Endothelial cell of umbilical vein (primary cell): Measurements from ENCODE around the gene ELOVL5. TPM values are rescaled to one million over a fixed set of nuclear protein-coding genes. Genes with fewer than 3 reads are reported as not detected.
A peak's percentile ranks its signal among the peaks of the same experiment; 100 is the strongest.

ENCODE experiments used
- BruUV-seq: library from RNA; stranded (reverse); fragments of 400-500 nt; replicated peaks from 2 replicates; lab custom pipeline; 2021; lab: Mats Ljungman, UMichigan
- CTCF ChIA-PET: fragments of 300-600, 350-600 bp; sonication (Branson Sonifier 250); formaldehyde crosslinking; loops from one replicate; lab custom pipeline; 2021; ENCODE audit warnings: antibody characterized with exemption, inconsistent platforms; lab: Charles Lee
- POLR2A ChIA-PET: fragments of 300-600, 350-600 bp; sonication (Branson Sonifier 250); formaldehyde crosslinking; loops from one replicate; lab custom pipeline; 2021; ENCODE audit warnings: antibody characterized with exemption, inconsistent platforms; lab: Charles Lee
- DNase-seq: peaks from one replicate; pipeline ENCODE4 v3.0.0-alpha.2; 2011; ENCODE audit warnings: low read depth, low spot score
- FAIRE-seq: peaks from 2 replicates; lab custom pipeline; 2011; peaks lifted over from hg19 to GRCh38; lab: Jason Lieb, UNC
- H2AFZ ChIP-seq: 2 replicates; pipeline ENCODE4 v1.6.0; 2012; ENCODE audit warnings: low read depth, low read length, control low read depth, inconsistent platforms
- H3K27ac ChIP-seq: 2 replicates; pipeline ENCODE4 v1.5.1; 2011; ENCODE audit warnings: low read depth, mild to moderate bottlenecking, control low read depth, low read length, moderate library complexity; ENCODE audit not compliant: insufficient read depth
- H3K27me3 ChIP-seq, 2 experiments: 2 replicates each; pipeline versions ENCODE4 v1.6.0 to v1.6.1; 2011; ENCODE audit warnings: low read length in 2 of 2, mixed read lengths in 1 of 2; ENCODE audit not compliant: control insufficient read depth in 2 of 2, insufficient read depth in 2 of 2
- H3K36me3 ChIP-seq, 2 experiments: 2 replicates in 1 of 2; 3 replicates in 1 of 2; pipeline ENCODE4 v1.5.1; 2011; ENCODE audit warnings: low read length in 2 of 2, mild to moderate bottlenecking in 1 of 2, moderate library complexity in 1 of 2; ENCODE audit not compliant: control insufficient read depth in 2 of 2, insufficient read depth in 2 of 2; ENCODE audit errors: extremely low read depth in 1 of 2
- H3K4me1 ChIP-seq: 3 replicates; pipeline ENCODE4 v1.5.1; 2011; ENCODE audit warnings: mild to moderate bottlenecking, low read length; ENCODE audit not compliant: control insufficient read depth, insufficient read depth; ENCODE audit errors: extremely low read depth
- H3K4me2 ChIP-seq: 2 replicates; pipeline ENCODE4 v1.6.1; 2011; ENCODE audit warnings: low read length, control low read depth, mixed read lengths; ENCODE audit not compliant: insufficient read depth
- H3K4me3 ChIP-seq, 3 experiments: fragments of 200-600 bp in 1 of 3; sonication (generic), shearing (Covaris generic) in 1 of 3; replicated peaks in 1 of 3; 2 replicates each; pipeline ENCODE4 v1.5.1; 2011 to 2016; ENCODE audit warnings: control low read depth in 3 of 3, low read length in 3 of 3, mild to moderate bottlenecking in 2 of 3, inconsistent platforms in 1 of 3, low read depth in 1 of 3, moderate library complexity in 1 of 3; ENCODE audit not compliant: insufficient read depth in 1 of 3
- H3K79me2 ChIP-seq: 2 replicates; pipeline ENCODE4 v1.6.0; 2012; ENCODE audit warnings: low read length, inconsistent platforms; ENCODE audit not compliant: control insufficient read depth, insufficient read depth
- H3K9ac ChIP-seq: replicated peaks from 2 replicates; pipeline ENCODE3; 2011; ENCODE audit warnings: low read length, control low read depth; ENCODE audit not compliant: insufficient read depth; ENCODE audit errors: extremely low read depth
- H3K9me1 ChIP-seq: replicated peaks from 3 replicates; pipeline ENCODE4 v1.6.0; 2011; ENCODE audit warnings: mild to moderate bottlenecking, low read length; ENCODE audit not compliant: control insufficient read depth, insufficient read depth; ENCODE audit errors: extremely low read depth
- H3K9me3 ChIP-seq: replicated peaks from 2 replicates; pipeline ENCODE4 v1.5.1; 2012; ENCODE audit warnings: low read length, inconsistent platforms; ENCODE audit not compliant: control insufficient read depth, insufficient read depth
- H4K20me1 ChIP-seq: replicated peaks from 2 replicates; pipeline ENCODE3; 2011; ENCODE audit warnings: mild to moderate bottlenecking, low read length; ENCODE audit not compliant: control insufficient read depth, insufficient read depth; ENCODE audit errors: extremely low read depth
- EZH2 ChIP-seq: IDR thresholded peaks from 2 replicates; pipeline ENCODE4 v1.6.1; 2012; ENCODE audit warnings: borderline replicate concordance, low read depth, mild to moderate bottlenecking, moderate library complexity, low read length, inconsistent platforms; ENCODE audit not compliant: severe bottlenecking
- FOS ChIP-seq: IDR thresholded peaks from 2 replicates; pipeline ENCODE4 v1.6.1; 2011; ENCODE audit warnings: mild to moderate bottlenecking, low read length, moderate library complexity, borderline replicate concordance; ENCODE audit not compliant: insufficient read depth
- GATA2 ChIP-seq: IDR thresholded peaks from 2 replicates; pipeline ENCODE4 v1.7.0; 2011; ENCODE audit warnings: low read depth, mild to moderate bottlenecking, moderate library complexity, mixed read lengths, low read length; ENCODE audit not compliant: insufficient read length, insufficient read depth
- JUN ChIP-seq: IDR thresholded peaks from 2 replicates; pipeline ENCODE4 v1.6.1; 2011; ENCODE audit warnings: borderline replicate concordance, low read depth; ENCODE audit not compliant: insufficient read length, insufficient read depth
- MAX ChIP-seq: IDR thresholded peaks from 2 replicates; pipeline ENCODE4 v1.6.1; 2011; ENCODE audit not compliant: insufficient read depth, insufficient read length
- MYC ChIP-seq: IDR thresholded peaks from one replicate; pipeline ENCODE4 v1.6.1; 2011; ENCODE audit warnings: mild to moderate bottlenecking, low read depth, low read length
- POLR2A ChIP-seq: IDR thresholded peaks from 2 replicates; pipeline ENCODE4 v1.6.1; 2012; ENCODE audit warnings: low read depth, mild to moderate bottlenecking, control low read depth, low read length
- POLR2AphosphoS5 ChIP-seq: IDR thresholded peaks from 2 replicates; pipeline ENCODE4 v1.6.1; 2012; ENCODE audit warnings: low read depth, mild to moderate bottlenecking, control low read depth, low read length, moderate library complexity; ENCODE audit not compliant: insufficient read depth
- dilution Hi-C: fragments of 300-500 bp; cut with MboI; formaldehyde crosslinking; loops from one replicate; pipeline ENCODE4 v1.15.0; 2019; ENCODE audit warnings: low sequenced_read_pairs; ENCODE audit not compliant: extremely low pct_ligation_motif_present
- intact Hi-C: fragments of 100-400 bp; cut with micrococcal nuclease; formaldehyde crosslinking; loops from one replicate; pipeline ENCODE4 v1.10.0; 2022
- polyA plus RNA-seq, 4 experiments: library from polyadenylated mRNA; depleted of rRNA in 3 of 4; stranded (reverse) in 3 of 4; unstranded in 1 of 4; fragments of >200 nt; gene quantifications; 2 replicates each; pipeline versions ENCODE4 v1.2.1 to v1.2.3, GENCODE V29; 2011 to 2012; ENCODE audit warnings: missing spikeins in 1 of 4
- total RNA-seq: library from RNA; stranded (reverse); gene quantifications from 2 replicates; pipeline ENCODE4 v1.2.3, GENCODE V29; 2021
- TF ChIP-seq, protein P1 (sequence below), 2 donors: IDR thresholded peaks; 1 replicate in 1 of 2; 2 replicates in 1 of 2; pipeline ENCODE4 v1.5.1; 2011; ENCODE audit warnings: low read length in 2 of 2, mild to moderate bottlenecking in 2 of 2, moderate library complexity in 2 of 2, control low read depth in 1 of 2, inconsistent platforms in 1 of 2, low read depth in 1 of 2; ENCODE audit not compliant: insufficient read depth in 1 of 2; ENCODE audit errors: extremely low read depth in 1 of 2

ELOVL5 gene
- total and polyA plus RNA-seq, 2 donors (not counting 3 experiments of a cell fraction or from before 2014, with no cell fraction given) = 85.9 to 140 TPM

DNA sequence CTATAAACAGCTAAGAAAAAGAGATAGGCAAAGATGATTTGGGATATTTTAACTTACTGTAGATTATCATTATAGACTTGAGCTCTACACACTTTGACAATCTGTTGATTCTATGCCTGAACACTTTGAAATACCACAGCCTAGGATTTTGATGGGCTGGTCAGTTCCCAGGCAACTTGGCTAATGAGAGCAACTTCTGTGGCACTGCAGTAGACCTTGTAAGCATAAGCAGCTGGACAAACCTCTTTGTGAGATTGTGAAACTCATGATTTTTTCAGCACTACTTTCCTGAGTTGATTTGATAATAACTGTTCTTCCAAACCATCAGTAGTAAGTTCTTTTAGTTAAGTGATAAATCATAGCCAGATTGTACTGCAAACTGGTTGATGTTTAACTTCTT is 27.1 kb upstream of the ELOVL5 start:
- no peak for DNase-seq
- POLR2A ChIA-PET = no interaction called here

More for the DNA sequence above, 27.1 kb upstream of the ELOVL5 start:
- intact Hi-C loops (no loop called here), dilution Hi-C loops (no loop called here)
- Histone ChIP-seq H3K4me2 (no peak overlapping the region), H3K4me1 (no peaks in the 10 kb centered on the region), H3K9ac (no peak overlapping the region), H3K79me2 (no peaks in the 10 kb centered on the region), H3K27me3 (peaks cover 14 to 37% of the 10 kb centered on the region in 2 experiments), H3K4me3 (no peak overlapping the region), H2AFZ (no peak overlapping the region), H3K9me3 (no peaks in the 10 kb centered on the region), H3K36me3 (no peaks in the 10 kb centered on the region), H4K20me1 (no peaks in the 10 kb centered on the region), H3K27ac (no peak overlapping the region), H3K9me1 (no peaks in the 10 kb centered on the region)
- TF ChIP-seq MAX = no peak
- no peak for TF ChIP-seq POLR2AphosphoS5
- TF ChIP-seq EZH2 = no peak
- TF ChIP-seq GATA2 = no peak
- no peak for TF ChIP-seq POLR2A
- TF ChIP-seq FOS = no peak
- no peak for TF ChIP-seq JUN
- TF ChIP-seq MYC = no peak
- TF ChIP-seq, protein P1, sequence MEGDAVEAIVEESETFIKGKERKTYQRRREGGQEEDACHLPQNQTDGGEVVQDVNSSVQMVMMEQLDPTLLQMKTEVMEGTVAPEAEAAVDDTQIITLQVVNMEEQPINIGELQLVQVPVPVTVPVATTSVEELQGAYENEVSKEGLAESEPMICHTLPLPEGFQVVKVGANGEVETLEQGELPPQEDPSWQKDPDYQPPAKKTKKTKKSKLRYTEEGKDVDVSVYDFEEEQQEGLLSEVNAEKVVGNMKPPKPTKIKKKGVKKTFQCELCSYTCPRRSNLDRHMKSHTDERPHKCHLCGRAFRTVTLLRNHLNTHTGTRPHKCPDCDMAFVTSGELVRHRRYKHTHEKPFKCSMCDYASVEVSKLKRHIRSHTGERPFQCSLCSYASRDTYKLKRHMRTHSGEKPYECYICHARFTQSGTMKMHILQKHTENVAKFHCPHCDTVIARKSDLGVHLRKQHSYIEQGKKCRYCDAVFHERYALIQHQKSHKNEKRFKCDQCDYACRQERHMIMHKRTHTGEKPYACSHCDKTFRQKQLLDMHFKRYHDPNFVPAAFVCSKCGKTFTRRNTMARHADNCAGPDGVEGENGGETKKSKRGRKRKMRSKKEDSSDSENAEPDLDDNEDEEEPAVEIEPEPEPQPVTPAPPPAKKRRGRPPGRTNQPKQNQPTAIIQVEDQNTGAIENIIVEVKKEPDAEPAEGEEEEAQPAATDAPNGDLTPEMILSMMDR (IDR thresholded peaks at IDR 0.05; ENCODE audit: extremely low read depth in 1 of 2, insufficient read depth in 1 of 2, low read depth in 1 of 2, low read length in 2 of 2) = no peak
- no TSS peak for BruUV-seq
- CTCF ChIA-PET = no interaction called here
- FAIRE-seq = peak; percentile 4
